Dedifferentiated amniotic fluid mesenchymal stem cell (primary cell): ENCODE measurements around the gene USP25.

Source experiments
- DNase-seq: peaks from one replicate; pipeline ENCODE4 v3.0.0-alpha.2; 2016; ENCODE audit errors: extremely low spot score

Gene USP25

GRCh38 chr21:15761507-15762100 is 31.8 kb downstream of the USP25 start:
- no peak for DNase-seq

- no peak for DNase-seq
Measured at GRCh38 chr21:15763359-15763758, 33.6 kb downstream of the USP25 start.

- no peak for DNase-seq
Measured at GRCh38 chr21:15764878-15765277, 35.1 kb downstream of the USP25 start.

- no peak for DNase-seq
Measured at GRCh38 chr21:15766952-15767603, 37.3 kb downstream of the USP25 start.

- no peak for DNase-seq
Measured at GRCh38 chr21:15768045-15768601, 38.3 kb downstream of the USP25 start.

- DNase-seq, result no peak
Measured at GRCh38 chr21:15768853-15769252, 39.1 kb downstream of the USP25 start.

GRCh38 chr21:15771311-15771710 is 41.5 kb downstream of the USP25 start:
- no peak for DNase-seq

DNA sequence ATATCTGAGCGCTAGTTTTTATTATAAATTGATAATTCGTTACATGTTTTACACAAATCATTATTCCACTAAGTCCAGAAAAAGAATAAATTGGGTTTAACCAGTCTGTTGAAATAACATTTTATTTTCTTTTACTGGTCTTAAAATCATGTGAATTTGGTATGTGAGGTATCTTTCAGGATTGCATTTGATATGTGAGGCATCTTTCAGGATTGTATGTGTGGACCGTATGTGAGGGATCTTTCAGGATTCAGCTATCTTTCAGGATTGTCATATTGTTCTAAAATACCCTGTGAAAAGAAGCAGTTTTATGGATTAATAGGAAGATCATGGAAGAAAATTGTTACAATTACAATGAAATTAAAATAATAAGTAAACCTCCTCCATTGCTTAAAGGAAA is 42.9 kb downstream of the USP25 start:
- DNase-seq, result no peak

DNA sequence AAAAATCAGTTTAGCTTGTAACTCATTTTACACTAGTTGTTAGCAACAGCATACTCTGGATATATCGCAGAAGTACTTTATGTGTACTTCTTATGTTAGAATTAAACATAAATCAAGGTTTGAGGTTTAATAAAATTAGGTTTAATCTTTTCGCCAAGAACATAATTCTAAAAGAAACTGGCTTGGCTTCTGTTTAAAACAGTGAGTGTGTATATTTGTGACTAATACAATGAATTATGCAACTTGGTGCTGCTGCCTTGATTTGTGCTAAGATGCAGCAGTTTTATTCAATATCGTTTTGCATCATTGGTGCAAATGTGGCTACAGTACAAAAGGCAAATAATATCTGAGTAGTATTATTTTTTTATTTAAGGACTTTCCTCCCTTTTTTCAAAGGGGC is 44.8 kb downstream of the USP25 start:
- no peak for DNase-seq

- DNase-seq, result no peak
Measured at GRCh38 chr21:15775291-15775690, 45.5 kb downstream of the USP25 start.

DNA sequence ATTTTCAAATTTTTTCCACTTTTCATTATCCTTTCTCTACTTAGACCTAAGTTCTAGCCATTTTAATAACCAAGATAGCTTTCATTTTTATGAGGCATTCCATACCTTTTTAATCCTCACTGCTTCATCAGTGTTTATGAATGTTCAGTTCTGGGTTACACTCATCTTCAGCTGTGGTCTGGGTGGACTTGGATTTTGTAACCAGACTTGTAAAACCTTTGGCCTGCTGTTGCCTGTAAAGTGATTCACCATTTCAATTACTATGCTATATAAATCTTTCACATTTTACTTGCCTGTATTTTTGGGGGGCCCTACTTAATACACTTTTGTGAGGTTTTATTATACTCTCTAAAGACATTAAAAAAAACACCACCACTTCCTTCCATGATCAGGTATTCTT is 46.2 kb downstream of the USP25 start:
- peak; percentile 37 for DNase-seq

DNA sequence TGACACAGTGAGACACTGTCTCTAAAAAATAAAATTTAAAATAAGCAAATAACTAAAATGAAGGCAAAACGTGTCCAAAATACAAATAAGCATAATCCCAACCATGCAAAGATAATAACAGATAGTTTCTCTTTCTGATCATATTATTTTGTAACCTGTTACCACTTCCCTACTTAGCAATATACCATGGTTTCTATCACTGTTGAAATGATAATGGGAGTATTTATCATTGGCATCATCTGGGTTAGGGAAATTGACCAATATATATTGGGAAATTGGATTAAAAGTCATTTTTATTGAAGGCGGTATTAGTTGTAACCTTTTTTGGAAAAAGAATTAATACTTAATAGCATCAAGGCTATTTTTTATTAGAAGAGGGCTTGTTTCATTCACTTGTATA is 47.0 kb downstream of the USP25 start:
- no peak for DNase-seq

GRCh38 chr21:15781986-15782385 is 52.2 kb downstream of the USP25 start:
- no peak for DNase-seq

- DNase-seq, result peak; percentile 50
Measured at GRCh38 chr21:15788847-15789523, 59.2 kb downstream of the USP25 start.

DNA sequence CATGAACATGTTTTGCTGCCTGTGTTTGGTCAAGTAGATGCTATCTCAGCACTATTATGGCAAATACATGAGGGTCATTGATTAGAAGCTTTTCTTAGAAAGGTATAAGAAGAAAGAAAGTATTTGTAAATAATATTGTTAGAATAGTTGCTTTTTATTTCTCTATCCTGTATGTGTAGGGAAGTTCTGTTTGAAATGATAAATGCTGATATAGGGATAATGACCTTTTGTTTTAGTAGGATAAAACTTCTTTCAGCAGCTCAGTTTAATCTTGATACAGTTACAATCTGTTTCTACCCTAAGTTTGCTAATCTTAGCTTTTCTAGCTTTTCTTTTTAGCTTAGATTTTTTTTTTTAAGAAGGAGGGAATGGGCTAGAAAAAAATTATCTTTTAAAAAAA is 63.3 kb downstream of the USP25 start:
- no peak for DNase-seq

DNA sequence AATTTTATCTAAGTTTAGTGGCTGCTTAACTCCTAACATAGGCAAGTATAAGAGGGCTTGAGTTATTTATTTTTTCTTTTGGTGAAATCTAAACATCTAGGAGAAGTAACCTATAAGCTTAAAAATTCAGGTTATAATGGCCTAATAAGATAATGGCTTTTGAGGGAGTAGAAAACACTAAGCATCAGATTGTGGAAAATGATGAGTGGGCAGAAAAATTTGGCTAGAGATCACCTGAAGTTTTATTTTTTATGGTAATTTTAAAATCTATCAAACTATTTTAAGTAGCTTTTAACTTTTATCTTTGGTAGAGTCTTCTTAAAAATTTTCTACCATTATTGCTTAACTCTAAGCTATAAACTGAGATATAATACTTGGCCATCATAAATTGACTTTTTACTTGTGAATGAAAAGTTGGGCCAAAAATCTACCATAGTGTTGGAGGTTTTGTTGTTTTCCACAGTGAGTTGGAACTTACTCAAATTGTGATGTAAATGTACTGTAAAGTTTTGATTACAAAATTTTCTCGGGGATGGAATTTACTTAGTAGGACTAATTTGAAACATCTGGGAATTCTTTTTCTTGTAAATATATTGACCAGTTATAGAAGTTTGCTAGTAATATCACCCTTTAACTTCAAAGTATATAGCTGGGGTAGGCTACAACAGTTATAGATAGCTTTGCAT is 63.9 kb downstream of the USP25 start:
- peak; percentile 27 for DNase-seq

DNA sequence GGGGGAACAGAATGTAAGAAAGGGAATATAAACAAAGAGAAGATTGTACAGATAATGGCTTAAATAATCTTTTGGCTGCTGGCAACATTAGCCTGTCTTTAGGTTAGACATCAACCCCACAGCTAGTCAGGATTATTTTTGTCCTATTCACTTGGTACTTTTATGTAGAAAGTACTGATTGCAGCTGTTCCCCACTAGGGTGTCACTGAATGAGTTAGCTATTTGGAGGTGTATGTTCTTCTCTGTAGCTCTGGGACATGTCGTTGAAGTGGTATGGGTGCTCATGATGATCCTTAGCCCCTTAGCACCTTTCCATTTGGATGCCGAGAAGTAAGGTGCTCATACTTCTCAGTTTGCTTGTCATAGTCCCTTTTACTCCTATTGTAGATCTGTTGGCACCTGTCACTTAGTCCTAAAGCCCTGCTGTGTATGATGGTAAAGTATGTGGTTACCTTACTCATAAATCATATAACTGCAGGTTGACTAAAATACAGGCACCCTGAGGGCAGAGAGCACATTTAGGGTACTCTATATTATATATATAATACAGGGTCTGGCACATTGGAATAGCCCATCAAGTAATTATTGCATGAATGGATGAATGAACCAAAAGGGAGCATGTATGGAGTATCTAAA is 64.6 kb downstream of the USP25 start:
- DNase-seq, result no peak

GRCh38 chr21:15795533-15795932 is 65.8 kb downstream of the USP25 start:
- DNase-seq, result no peak

GRCh38 chr21:15797577-15798363 is 68.0 kb downstream of the USP25 start:
- no peak for DNase-seq

- no peak for DNase-seq
Measured at GRCh38 chr21:15801352-15801863, 71.6 kb downstream of the USP25 start.
